HEK293T (cell line): ENCODE data around the gene EGFR.

ENCODE experiments used
- CTCF ChIA-PET: fragments of 350-600 bp; formaldehyde crosslinking; extraction: SDS; loops from one replicate; lab custom pipeline; 2021; ENCODE audit warnings: antibody characterized with exemption, inconsistent platforms; lab: Yijun Ruan, JAX
- POLR2A ChIA-PET: fragments of 350-600 bp; formaldehyde crosslinking; extraction: SDS; loops from one replicate; lab custom pipeline; 2020; ENCODE audit warnings: antibody characterized with exemption, inconsistent platforms; lab: Yijun Ruan, JAX
- DNase-seq: peaks from one replicate; pipeline ENCODE4 v3.0.0; 2012; ENCODE audit warnings: mixed read lengths; ENCODE audit errors: extremely low spot score
- ARNT ChIP-seq: fragments of 450-650 bp; IDR thresholded peaks from 2 replicates; pipeline ENCODE4 v1.6.1; 2017; ENCODE audit warnings: mild to moderate bottlenecking
- BHLHE40 ChIP-seq: fragments of 450-650 bp; IDR thresholded peaks from 2 replicates; pipeline ENCODE4 v1.6.1; 2016; ENCODE audit warnings: mild to moderate bottlenecking, moderate library complexity, borderline replicate concordance
- CTBP1 ChIP-seq: fragments of 450-650 bp; IDR thresholded peaks from 2 replicates; pipeline ENCODE4 v1.6.1; 2016; ENCODE audit warnings: borderline replicate concordance
- ELF4 ChIP-seq: fragments of 450-650 bp; IDR thresholded peaks from 2 replicates; pipeline ENCODE4 v1.6.1; 2017; ENCODE audit warnings: antibody characterized with exemption
- FOXA1 ChIP-seq: fragments of 450-650 bp; IDR thresholded peaks from 2 replicates; pipeline ENCODE4 v1.6.1; 2016; ENCODE audit warnings: mild to moderate bottlenecking
- FOXK2 ChIP-seq: fragments of 450-650 bp; IDR thresholded peaks from 2 replicates; pipeline ENCODE4 v1.6.1; 2016; ENCODE audit warnings: mild to moderate bottlenecking
- FOXM1 ChIP-seq: fragments of 450-650 bp; IDR thresholded peaks from 2 replicates; pipeline ENCODE4 v1.6.1; 2017; ENCODE audit warnings: mild to moderate bottlenecking, borderline replicate concordance
- HDGF ChIP-seq: fragments of 450-650 bp; IDR thresholded peaks from 2 replicates; pipeline ENCODE4 v1.6.1; 2017; ENCODE audit warnings: antibody characterized with exemption, borderline replicate concordance
- L3MBTL2 ChIP-seq: fragments of 450-650 bp; conservative IDR thresholded peaks from 2 replicates; pipeline ENCODE4 v1.6.1; 2016; ENCODE audit warnings: mild to moderate bottlenecking
- LEF1 ChIP-seq: fragments of 450-650 bp; IDR thresholded peaks from 2 replicates; pipeline ENCODE4 v1.6.1; 2017; ENCODE audit warnings: mild to moderate bottlenecking, borderline replicate concordance
- NFRKB ChIP-seq: fragments of 450-650 bp; IDR thresholded peaks from 2 replicates; pipeline ENCODE4 v1.6.1; 2016; ENCODE audit warnings: mild to moderate bottlenecking, moderate library complexity
- SP1 ChIP-seq: fragments of 450-650 bp; IDR thresholded peaks from 2 replicates; pipeline ENCODE4 v1.6.1; 2017
- SUZ12 ChIP-seq: fragments of 450-650 bp; IDR thresholded peaks from 2 replicates; pipeline ENCODE4 v1.6.1; 2016; ENCODE audit warnings: mild to moderate bottlenecking
- TARDBP ChIP-seq: fragments of 450-650 bp; IDR thresholded peaks from 2 replicates; pipeline ENCODE4 v1.6.1; 2016
- ZNF384 ChIP-seq: fragments of 450-650 bp; IDR thresholded peaks from 2 replicates; pipeline ENCODE4 v1.6.1; 2016
- TF ChIP-seq, protein P1 (sequence below): fragments of 450-650 bp; IDR thresholded peaks from 2 replicates; pipeline ENCODE4 v1.6.1; 2016

The EGFR gene

DNA sequence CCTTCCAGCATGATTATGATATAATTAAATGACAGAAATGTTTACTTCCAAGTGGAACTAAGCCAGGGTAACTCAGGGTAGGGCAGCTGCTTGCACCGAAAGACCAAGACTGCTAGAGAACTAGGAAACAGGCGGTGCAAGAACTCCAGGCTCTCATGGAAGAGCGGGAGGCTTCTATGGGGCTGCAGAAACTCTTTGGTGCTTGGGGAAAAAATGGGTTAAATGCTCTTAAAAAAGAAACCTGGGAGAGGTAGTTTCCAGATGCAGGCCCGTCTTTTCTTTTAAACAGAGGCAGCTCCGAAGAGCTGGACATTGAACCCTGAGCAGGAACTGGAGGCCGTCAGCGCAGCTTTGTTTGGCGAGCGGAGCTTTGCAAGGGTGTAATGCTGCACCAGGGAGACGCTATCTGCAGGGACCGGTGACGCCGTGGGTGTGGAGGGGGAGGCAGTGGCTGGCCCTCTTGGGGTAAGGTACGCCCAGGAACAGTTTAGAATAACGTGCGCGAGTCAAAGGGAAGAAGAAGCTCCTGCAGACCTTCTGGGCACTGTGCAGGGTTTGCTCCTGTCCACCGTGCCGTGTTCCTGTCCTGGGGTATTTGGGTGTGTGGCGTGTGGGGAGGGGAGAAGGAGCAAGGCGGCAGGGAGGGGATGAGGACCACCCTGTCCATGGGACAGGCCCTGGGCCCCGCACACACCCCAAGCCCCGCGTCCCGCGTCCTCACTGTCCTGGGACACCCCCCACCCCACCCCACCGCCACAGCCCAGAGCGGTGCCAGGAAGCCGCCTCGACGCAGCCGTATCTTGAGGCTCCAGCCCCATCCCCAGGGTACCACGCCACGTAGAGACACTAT is 59.0 kb downstream of the EGFR start:
- no peak for DNase-seq
- TF ChIP-seq SUZ12 (no peak), FOXA1 (no peak), FOXM1 (no peak), L3MBTL2 (no peak), HDGF (no peak), NFRKB (no peak), ZNF384 (no peak), CTBP1 (no peak), LEF1 (no peak), SP1 (no peak), BHLHE40 (no peak), TARDBP (no peak), FOXK2 (no peak)
- TF ChIP-seq, protein P1, sequence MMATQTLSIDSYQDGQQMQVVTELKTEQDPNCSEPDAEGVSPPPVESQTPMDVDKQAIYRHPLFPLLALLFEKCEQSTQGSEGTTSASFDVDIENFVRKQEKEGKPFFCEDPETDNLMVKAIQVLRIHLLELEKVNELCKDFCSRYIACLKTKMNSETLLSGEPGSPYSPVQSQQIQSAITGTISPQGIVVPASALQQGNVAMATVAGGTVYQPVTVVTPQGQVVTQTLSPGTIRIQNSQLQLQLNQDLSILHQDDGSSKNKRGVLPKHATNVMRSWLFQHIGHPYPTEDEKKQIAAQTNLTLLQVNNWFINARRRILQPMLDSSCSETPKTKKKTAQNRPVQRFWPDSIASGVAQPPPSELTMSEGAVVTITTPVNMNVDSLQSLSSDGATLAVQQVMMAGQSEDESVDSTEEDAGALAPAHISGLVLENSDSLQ, result no peak
- CTCF ChIA-PET, result no interaction called here
- POLR2A ChIA-PET, result no interaction called here

DNA sequence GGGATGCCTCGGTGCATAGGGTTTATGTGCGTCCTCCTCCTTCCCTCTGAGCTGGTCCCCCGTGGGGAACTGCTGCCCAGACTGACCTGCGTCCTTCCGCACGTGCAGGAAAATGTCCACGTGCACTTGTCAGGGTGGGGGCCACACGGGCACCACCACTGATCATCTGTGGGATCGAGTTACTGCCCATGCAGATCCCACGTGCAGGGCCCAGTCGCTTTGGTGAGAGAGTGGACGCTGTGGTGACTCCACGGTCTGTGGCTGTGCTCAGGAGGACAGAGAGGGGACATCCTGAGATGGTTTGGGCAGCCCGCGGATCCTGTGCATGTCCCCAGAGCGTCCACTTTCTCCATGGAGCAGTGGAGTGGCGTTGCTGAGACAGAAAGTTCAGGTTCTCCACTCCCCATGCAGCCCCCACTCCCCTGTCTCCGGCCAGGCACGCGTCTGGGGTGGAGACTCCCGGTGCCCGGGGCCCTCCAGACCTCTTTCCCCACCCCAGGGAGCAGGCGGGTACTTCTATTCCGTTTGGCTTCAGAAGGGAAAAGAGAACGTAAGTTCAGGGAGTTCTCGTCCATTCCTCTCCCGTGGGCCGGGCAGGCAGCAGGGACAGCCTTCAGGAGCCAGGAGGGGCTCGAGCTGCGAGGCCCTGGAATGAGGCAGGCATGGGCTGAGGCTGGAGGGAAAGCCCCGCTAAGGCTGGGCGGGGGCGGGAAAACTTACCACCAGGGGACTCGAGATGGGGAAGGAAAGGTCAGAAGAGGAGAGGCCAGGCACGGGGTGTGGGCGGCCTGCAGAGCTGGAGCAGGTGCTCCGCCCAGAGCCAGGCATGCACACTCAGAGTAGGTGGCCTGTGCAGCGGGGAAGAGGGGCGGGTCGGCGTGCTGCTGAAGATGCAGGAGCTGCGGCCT is 59.9 kb downstream of the EGFR start:
- CTCF ChIA-PET, result no interaction called here
- DNase-seq, result no peak
- POLR2A ChIA-PET, result no interaction called here
- TF ChIP-seq NFRKB (no peak), BHLHE40 (no peak), HDGF (no peak), ELF4 (no peak), SUZ12 (no peak), ZNF384 (no peak), FOXM1 (no peak), TARDBP (no peak), FOXK2 (no peak), CTBP1 (no peak), FOXA1 (no peak), L3MBTL2 (no peak; the same call in 1 of the 2 replicates), ARNT (no peak), SP1 (no peak)
- TF ChIP-seq, protein P1, result no peak

DNA sequence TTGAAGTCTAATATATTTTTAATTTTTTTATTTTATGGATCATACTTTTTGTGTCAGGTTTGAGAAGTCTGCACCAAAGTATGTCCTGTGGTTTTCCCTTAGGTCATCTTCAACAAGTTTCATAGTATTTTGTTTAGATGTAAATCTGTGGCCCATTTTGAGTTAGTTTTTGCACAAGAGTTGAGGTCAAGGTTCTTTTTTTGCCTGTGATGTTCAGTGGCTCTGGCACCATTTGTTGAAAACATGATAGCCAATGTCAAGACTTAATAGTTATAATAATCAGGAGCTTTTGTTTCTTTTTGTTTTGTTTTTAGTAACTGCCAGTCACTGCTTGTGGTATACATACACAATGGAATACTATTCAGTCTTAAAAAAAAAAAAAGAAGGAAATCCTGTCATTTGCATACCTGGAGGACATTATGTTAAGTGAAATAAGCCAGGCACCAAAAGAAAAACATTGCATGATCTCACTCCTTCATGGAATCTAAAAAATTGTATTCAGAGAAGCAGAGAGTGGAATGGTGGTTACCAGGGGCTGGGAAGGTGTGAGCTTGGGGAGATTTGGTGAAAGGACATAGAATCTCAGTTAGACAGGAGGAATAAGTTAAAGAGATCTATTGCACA is 61.3 kb downstream of the EGFR start:
- no peak for DNase-seq
- CTCF ChIA-PET, result no interaction called here

DNA sequence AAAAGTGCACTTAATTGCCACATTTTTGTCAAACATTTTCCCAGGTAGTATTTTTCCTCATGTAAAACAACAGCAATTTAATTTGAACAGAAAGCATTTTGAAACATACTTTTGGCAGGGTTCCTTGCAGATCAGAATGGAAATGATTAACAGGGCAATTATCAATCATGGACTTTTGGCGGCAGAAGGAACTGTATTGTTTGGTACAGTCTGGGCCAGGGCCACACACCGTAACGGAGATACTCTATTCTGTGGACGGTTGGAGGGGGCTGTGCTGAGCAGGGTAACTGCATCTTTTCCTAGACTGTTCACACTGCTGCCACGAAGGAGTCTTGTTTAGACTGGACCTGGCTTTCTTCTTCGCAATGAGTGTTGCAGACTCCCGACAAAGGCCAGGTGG is 62.3 kb downstream of the EGFR start:
- DNase-seq, result no peak
- ChIA-PET CTCF (no interaction called here), POLR2A (no interaction called here)
- no peak for TF ChIP-seq FOXK2
- TF ChIP-seq LEF1, result no peak
- TF ChIP-seq ELF4, result no peak
- TF ChIP-seq CTBP1, result no peak
- TF ChIP-seq, protein P1, result no peak
- TF ChIP-seq TARDBP, result no peak
- no peak for TF ChIP-seq HDGF
- no peak for TF ChIP-seq BHLHE40
- no peak for TF ChIP-seq SUZ12
- no peak for TF ChIP-seq ARNT
- TF ChIP-seq FOXM1, result no peak
- TF ChIP-seq SP1, result no peak
- TF ChIP-seq L3MBTL2, result no peak

More for the DNA sequence above, 61.3 kb downstream of the EGFR start:
- POLR2A ChIA-PET, result no interaction called here
- TF ChIP-seq CTBP1, result no peak
- TF ChIP-seq L3MBTL2, result no peak
- no peak for TF ChIP-seq ELF4
- no peak for TF ChIP-seq SUZ12
- no peak for TF ChIP-seq NFRKB
- no peak for TF ChIP-seq ZNF384
- TF ChIP-seq SP1, result no peak
- TF ChIP-seq BHLHE40, result no peak
- no peak for TF ChIP-seq ARNT
- TF ChIP-seq TARDBP, result no peak
- TF ChIP-seq, protein P1, result no peak
- no peak for TF ChIP-seq FOXM1
- TF ChIP-seq FOXA1, result no peak
- TF ChIP-seq HDGF, result no peak
- no peak for TF ChIP-seq FOXK2
- TF ChIP-seq LEF1, result no peak
